Stimulated activated CD8-positive, alpha-beta memory T cell treated with anti-CD3 and anti-CD28 coated beads, Interleukin-15, amount 100 ng/mL, for 48 hours (primary cell): Measurements from ENCODE around the gene DDX59.

Source experiments
- DNase-seq, 2 donors: peaks; one replicate each; pipeline ENCODE4 v3.0.0-alpha.2; 2020; ENCODE audit warnings: low read depth in 2 of 2

Gene DDX59

DNA sequence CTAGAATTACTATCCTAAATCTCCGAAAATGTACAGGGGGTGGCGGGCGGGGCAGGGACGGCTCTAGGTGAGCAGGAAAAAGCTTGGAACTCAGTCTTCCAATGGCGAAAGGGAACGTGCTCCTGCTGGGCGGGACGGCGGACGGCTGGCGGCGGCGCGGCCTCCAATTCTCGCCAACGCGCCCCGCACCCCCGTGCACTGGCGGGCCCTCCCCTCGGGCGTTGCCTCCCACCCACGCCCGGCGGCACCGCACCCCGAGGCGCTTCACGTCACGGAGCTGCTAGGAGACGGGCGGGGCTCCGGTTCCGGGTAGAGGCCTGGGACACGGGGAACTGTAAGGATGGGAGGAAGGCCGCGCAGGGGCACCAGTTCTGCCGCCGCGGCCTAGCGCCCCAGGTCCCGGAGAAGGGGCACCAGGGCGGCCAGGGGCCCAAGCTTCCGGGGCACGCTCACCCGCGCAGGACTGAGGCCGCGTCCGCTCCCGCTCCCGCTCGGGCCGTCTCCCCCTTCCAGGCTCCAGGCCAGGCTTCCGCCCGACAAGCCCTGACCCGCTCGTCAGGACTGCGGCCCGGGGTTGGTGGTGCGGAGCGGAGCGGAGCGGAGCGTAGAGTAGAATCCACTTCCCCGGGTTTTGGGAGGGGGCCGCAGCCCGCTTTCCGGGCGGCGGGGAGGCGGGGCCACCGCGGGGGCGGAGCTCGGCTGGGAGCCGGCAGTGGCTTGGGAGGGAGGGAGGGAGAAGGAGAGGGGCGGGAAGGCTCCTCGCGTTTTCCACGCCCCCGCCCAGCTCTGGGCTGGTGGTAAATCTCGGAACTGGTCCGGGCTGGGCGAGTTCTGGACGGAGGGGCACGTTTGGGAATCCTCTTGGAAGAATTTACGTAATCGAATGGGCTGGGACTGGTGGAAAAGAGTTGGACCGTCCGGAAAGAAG, at the start of gene DDX59:
TSS of gene DDX59 (minus strand) at position 594 of the 928 bp plus-strand sequence. CDS start 3,167 bp downstream, outside the sequence.
- peak; percentile 90 to 93 for DNase-seq

DNA sequence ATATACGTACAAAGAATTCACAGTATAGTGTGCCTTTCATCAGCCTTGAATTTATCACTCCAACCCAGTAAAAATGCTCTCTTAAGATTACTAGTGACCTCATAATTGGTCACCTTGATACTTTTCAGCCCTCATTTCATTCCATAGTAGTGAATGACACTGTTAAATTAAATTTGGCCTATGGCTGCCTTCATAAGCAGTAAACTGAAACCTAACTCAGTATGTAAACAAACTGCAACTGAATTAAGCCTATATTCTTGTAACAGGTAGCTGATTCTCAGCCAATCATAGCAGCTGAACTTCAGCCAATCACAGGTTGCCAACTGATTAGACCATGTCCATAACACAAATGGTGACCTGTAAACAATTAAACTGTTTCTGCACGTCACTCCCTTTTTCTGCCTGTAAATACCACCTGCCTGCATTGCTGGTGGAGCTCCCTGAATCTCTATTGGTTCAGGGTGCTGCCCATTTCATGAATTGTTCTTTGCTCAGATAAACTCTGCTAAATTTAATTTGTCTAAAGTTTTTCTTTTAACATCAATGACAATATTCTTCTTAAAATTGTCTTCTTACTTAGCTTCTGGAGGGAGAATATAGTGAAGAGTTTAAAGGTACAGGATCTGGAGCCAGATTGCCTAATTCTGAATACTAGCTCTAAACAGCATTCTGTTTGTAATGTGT, 44.9 kb upstream of the DDX59 start:
- no peak for DNase-seq

DNA sequence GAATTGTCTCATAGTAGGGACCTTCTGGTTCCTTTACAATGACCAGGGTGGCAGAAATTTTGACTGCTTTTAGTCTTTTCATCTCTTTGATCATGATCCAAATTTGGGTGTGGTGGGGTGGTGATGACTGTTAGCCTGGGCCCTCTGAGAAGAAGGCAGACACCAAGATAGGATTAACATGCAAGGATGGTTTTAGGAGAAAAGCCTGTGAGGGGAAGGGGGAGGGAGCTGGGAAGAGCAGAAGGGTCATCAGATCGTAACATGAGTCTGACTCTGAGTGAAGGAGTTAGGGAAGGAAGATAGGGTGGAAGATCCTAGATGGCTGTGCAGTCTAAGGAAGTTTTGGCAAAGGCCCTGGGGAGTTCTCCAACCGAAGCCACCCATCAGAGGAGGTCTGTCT, 40.5 kb upstream of the DDX59 start:
- no peak for DNase-seq

DNA sequence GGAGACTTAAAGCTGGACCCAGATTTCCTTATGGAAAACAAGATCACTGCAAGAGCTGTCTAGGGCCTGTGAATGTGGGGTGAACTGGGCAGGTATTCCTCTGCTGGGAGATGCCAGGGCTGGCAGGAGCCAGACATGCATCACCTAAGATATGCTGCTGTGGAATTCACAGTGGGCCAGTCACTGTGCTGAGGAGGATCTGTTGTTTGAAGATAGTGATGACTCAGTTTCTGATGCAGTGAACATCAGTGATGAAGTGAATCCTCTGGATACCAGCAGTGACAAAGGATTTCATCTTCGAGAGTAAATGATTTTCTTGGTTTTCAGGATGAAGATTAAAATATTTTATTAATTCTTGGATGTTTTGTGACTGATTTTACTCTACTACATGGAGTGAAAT, 39.1 kb upstream of the DDX59 start:
- no peak for DNase-seq

DNA sequence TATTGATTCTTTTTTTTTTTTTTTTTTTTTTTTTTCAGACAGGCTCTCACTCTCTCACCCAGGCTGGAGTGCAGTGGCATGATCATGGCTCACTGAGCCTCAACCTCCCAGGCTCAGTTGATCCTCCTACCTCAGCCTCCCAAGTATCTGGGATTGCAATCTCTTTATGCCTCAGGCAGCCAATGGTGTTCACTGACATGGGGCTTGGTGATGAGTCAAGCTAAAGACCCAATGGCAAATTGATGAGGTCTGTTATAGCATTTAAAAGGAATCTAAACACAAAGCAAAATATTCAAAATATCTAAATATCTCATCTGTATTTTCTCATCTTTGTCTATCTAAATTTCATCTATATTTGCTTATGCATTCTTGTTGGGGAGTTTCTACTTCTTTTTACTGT, 38.5 kb upstream of the DDX59 start:
- no peak for DNase-seq

DNA sequence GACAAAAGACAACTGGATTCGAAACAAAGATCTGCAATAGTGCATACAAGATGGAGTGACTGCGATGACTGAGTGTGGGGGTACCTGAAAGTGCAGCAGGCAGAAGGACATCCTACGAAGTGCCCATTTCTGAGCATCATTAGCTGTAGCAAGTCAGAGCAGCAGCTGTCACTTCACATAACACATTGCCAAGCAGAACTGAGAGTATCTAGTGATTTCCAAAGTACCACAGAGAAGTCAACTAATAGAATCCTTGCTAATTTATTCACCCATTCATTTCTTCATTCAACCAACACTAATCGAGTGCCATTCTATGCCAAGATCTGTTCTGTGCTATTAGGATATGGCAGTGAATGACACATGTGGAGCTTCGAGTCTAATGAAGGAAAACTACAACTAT, 37.4 kb upstream of the DDX59 start:
- DNase-seq: no peak

DNA sequence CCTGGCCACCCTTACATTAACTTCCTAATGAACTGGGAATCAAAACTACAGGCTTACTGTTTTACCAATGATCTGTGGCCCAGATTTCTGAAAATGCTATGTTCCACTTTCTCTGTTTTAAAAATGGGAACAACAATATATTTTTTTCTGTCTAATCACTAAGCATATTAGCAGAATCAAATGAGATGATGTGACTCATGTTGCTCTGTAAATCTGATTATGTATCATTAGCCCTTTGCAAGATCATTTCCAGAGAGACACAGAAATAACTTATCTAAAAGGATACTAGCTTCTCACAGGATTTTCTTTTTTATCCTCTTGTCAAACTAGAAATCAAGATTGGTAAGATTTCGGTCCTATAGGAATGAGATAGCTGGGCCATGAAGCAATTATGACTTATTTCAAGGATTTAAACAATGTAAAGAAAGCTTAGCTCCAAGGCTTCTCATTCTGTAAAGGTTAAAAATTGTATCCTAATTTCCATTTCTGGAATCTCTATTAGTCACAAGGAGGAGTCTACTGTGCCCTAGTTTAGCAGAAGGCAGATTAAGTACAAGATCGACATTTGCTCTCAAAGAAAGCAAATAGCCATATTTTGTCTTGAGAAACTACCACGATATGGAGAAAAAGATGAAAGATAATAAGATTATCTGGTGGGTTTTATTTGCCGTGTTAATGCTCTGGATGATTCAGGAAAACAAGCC, 36.6 kb upstream of the DDX59 start:
- DNase-seq: no peak

DNA sequence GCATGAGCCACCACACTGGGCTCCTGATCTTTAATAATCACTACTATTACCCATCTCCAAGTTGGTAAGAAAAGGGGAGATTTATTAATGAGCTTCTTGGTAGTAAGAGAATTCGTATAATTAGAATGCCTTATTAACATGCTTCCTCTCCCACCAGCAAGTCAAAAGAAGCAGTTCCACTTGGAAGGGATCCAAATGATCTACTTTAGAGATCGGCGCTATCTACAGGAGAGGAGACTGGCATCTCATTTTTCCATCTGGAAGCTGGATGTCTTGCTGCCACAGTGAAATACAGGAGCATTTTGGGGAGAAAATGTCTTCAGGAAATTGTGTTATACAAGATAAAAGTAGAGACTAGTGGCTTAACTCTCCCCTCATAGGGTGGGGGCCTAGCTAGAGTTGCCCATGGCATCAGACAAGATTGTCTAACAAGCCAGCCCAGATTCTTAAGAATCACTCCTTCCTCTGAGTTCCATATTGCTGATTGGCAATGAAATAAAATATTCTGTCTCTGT, 35.3 kb upstream of the DDX59 start:
- no peak for DNase-seq

DNA sequence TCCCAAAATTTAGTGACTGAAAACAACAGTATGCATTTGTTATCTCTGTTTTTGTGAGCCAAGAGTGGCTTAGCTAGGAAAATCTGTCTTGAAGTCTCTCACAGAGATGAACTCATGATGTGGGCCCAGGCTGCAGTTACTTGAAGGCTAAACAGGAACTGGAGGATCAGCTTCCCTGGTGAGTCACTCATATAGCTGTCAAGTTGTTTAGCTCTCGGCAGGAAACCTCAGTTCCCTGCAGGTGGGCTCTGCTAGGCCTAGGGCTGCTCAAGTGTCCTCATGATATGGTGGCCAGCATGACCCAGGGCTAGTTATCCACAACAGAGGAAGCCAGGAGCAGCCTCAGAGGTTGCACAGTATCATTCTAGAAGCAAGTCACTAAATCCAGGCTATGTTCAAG, 30.2 kb upstream of the DDX59 start:
- DNase-seq: no peak

DNA sequence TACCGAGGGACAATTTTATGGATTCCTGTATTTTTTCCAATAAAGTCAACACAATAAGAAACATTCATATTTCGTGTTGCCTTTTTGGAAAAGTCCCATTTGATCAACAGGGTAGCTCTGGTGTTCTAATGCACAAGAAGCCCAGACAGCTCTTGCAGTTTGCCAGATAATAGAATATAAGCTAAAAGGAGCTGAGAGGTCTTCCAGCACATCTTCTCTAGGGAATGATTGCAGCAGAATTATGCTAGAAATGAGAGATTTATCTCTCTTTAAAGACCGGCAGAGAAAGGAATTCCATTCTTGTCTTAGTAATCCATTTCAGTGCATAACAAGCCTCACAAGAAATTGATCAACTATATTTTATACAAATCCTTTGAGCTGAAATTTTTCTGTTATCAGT, 25.0 kb upstream of the DDX59 start:
- DNase-seq: no peak

DNA sequence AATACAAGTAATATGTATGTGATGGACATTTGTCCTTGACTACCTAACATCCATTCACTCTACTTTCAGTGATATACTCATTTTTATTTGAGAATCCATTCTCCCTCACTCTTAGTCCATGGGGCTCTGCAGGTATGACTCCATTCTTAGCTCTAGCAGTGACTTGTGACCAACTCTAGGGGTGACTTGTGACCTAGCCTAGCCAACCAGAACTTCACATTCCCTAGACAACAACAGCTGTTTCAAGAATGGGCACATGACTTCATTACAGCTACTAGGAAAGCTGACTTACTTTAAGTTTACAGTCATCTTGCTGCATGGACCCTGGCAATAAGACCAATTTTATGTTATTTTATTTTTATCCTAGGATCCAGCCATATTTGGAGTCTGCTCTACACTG, 23.6 kb upstream of the DDX59 start:
- DNase-seq: no peak

DNA sequence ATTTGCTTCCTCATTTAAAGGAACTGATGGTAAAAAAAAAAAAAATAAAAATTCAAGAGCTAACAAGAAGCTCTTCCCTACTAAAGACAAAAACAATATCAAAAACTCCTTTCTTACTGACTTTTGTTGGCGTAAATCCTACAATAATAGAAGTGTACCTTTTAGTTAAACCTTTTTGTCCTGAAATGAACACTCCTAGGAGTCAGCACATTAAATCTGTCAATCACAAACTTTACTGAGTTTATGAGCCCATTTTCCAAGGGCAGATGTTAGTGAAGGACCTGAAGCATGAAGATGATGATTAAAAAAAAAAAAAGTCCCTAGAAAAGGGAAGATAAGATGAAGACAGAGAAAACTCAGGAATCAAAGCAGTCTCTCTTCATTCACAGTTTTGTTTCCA, 22.6 kb upstream of the DDX59 start:
- no peak for DNase-seq

DNA sequence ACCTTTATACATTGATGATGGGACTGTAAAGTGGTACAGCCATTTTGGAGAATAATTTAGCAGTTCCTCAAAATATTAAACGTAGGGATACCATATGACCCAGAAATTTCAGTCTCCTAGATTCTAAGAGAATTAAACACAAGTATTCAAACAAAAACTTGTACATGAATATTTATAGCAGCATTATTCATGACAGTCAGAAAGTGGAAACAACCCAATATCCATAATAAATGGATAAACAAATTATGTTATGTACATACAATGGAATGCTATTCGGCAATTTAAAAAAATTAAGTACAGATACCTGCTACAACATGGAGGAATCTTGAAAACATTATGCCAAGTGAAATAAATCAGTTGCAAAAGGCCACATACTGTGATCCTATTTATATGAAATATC, 16.9 kb upstream of the DDX59 start:
- no peak for DNase-seq

DNA sequence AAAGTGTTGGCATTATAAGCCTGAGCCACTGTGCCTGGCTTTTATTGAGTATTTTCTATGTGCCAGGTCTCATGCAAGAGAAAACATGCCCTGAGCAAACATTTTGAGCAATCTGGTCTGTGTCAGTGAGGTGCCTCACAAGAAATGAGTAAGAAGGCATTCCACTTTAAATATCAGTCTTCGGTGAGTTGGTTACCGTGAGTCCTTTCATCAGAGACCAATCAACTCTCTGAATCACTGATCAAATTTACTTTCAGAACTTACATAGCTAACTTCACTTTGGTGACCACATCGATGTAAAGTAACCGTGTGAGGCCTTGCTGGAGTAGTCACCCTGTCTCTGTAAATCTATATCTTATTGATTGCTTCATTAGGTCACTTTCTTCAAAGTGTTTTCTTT, 14.3 kb upstream of the DDX59 start:
- DNase-seq: no peak

DNA sequence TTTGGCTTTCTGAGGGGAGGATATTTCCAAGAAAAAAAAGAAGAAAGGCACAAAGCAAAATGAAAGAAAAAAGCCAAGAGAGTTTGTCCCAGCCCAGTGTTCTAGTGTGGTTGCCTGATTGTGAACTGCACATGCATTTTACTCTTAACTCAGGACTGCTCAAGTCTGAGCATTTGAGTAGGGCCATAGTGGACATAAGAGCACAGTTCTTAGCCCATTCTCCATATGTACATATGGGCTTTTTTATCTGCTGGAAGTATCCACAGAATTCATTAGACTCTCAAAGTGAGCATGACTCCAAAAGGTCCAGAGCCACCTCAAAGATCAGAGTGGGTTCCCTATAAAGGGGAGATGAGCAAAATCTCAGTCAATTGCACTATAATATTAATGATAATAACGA, 13.6 kb upstream of the DDX59 start:
- no peak for DNase-seq

DNA sequence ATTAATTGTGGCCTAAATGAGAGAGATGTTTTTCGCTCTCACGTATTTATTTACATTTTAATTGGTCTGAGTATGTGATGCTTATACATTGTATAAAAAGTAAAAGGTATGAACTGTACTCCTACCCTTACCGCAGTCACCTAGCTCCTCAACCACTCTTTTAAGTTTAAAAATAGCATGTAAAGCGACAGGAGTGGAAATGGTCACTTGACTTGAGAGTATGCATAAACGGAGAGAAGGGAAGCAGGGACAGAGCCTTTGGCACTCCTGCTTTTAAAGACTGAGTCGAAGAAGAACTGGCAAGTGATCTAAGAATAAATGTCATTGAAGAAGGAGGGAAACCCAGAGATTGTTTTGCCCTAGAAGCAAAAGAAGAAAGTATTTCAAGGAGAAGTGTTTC, 11.5 kb upstream of the DDX59 start:
- DNase-seq: no peak

DNA sequence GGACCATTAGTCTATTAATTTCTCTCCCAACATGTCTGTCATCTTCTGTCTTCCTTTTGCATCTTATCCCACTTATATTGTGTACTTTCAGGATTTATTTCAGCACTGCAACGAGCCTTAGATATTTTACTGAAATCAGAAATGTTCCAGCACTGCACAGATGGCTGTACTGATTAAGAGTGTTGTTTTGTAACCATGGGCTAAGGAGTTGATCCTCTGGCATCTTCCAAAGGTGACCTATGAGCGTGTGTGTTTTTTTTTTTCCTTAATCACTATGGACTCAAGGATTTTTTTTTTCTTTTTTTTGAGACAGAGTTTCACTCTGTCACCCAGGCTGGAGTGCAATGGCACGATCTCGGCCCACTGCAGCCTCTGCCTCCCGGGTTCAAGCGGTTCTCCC, 7.1 kb upstream of the DDX59 start:
- no peak for DNase-seq

DNA sequence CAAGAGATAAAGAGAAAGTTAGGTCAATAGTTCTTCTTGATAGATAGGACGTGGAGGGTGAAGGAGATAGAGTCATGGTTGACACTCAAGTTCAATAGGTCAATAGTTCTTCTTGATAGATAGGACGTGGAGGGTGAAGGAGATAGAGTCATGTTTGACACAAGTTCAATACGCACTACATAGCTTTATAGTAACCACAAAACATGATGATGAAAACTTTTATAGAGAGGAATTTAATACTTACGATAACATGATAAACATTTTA, 5.8 kb upstream of the DDX59 start:
- DNase-seq: no peak

DNA sequence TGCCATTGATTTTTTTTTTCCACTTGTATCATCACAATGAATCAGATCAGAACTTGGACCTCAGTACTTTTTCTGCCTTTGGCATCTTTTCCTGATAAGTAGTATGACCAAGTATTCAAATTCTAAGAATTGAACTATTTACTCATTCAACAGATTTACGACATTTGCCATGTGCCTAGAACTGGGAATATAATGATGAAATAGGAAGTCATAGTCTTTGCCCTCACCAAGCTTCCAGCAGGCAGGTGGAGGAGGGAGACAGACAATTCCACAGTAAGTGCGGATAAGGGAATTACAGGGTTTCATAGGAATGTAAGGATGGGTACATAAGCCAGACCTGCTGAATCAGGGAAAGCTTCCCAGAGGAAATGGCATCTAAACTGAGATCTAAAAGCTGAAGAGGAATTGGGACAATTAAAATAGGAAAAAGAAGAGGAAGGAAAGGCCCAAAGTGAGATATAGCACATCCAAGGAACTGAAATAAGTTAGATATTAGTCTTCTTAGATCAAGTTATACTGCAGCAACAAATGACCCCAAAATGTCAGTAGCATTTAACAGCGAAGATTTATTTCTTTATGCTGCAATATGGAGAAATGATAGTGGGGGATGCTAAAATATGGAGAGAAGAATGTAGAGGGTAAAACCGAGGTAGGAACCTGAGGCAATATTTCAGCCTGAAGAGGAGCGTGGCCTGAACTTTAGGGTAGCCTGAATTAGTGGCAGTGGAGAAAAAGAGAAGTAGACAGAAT, 5.3 kb upstream of the DDX59 start:
- no peak for DNase-seq

DNA sequence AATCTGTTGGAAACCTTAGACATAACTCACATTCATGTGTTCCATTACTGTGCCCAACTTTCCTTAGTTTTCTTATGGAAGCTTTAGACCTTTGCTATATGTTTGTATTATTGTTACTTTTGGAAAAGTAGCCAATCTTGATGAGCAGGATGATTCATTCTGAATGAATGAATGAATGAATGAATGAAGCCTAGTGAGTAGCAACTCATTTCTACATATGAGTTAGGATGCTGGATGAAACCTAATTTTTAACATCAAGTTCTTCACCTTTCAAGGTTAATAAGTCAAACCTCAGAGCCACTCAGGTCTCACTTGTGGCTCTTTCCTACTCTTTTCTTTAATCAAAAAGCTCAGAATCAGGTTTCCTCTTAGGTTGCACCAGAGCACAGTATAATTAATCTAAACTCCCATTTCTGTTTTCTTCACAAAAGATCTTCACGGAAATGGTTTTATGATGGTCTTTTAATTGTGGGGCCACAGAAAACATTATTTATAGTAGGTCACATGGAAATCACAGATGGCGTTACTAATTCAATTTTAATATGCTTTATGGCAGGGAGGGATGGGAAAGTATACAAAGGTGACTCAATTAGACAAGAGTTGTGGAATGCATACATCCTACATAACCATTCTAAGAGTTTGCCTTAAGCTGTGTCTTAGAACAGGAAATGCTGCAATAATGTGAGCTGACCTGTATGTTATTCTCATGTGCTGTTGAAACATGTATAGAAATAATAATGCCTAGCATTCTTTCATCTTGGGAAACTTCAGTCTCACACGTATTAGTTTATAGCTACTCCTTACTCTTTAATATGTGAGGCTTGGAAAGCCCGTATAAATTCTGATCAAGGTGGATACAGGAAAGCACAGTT, 4.5 kb upstream of the DDX59 start:
- no peak for DNase-seq

DNA sequence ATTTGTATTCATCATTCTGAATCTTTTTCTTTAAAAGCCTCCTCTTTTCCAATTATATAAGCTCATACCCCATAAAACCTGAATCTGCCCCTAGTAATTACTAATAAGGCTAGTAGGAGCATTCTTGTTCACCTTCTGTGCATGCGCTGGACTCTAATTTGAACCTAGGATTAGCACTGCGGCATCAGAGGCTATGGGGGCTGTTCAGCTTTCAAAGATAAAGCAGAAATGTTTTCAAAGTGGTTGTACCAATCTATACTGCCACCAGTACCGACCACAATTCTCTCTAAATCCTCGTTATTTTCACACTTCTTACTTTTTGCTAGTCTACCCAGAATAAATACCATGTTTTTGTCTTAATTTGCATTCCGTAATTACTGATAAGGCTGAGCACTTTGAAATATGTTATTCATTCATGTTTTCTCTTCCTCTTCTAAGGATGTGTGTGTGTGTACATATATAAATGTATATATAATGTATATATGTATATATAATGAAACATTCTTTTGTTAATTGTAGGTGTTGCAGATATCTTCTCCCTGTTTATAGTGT, 1.6 kb upstream of the DDX59 start:
- DNase-seq: no peak
